WERI-Rb-1 (cell line): Measurements from ENCODE around the gene SSX2IP.
A peak's percentile ranks its signal among the peaks of the same experiment; 100 is the strongest.

Experiments used
- DNase-seq: peaks from one replicate; pipeline ENCODE4 v3.0.0-alpha.2; 2020
- H3K27ac ChIP-seq: fragments of 250-450 bp; sonication (Bioruptor Pico); 2 replicates; pipeline ENCODE4 v1.5.1; 2020; ENCODE audit warnings: mild to moderate bottlenecking, moderate library complexity
- H3K27me3 ChIP-seq: fragments of 250-450 bp; sonication (Bioruptor Pico); 2 replicates; pipeline ENCODE4 v1.5.1; 2021; ENCODE audit warnings: mild to moderate bottlenecking, low read depth, moderate library complexity; ENCODE audit not compliant: insufficient read depth, severe bottlenecking
- H3K36me3 ChIP-seq: fragments of 250-450 bp; sonication (Bioruptor Pico); 2 replicates; pipeline ENCODE4 v1.5.1; 2020; ENCODE audit warnings: mild to moderate bottlenecking, moderate library complexity
- H3K4me3 ChIP-seq: 2 replicates; pipeline ENCODE4 v1.5.1; 2011; ENCODE audit warnings: low read depth, mild to moderate bottlenecking, control low read depth, low read length
- H3K9me3 ChIP-seq: fragments of 250-450 bp; sonication (Bioruptor Pico); 2 replicates; pipeline ENCODE4 v1.5.1; 2021; ENCODE audit warnings: mild to moderate bottlenecking, moderate library complexity; ENCODE audit not compliant: severe bottlenecking
- TF ChIP-seq, protein P1 (sequence below): IDR thresholded peaks from 2 replicates; pipeline ENCODE4 v1.5.1; 2011; ENCODE audit warnings: low read depth, mild to moderate bottlenecking, control low read depth, inconsistent platforms, low read length

SSX2IP gene

DNA sequence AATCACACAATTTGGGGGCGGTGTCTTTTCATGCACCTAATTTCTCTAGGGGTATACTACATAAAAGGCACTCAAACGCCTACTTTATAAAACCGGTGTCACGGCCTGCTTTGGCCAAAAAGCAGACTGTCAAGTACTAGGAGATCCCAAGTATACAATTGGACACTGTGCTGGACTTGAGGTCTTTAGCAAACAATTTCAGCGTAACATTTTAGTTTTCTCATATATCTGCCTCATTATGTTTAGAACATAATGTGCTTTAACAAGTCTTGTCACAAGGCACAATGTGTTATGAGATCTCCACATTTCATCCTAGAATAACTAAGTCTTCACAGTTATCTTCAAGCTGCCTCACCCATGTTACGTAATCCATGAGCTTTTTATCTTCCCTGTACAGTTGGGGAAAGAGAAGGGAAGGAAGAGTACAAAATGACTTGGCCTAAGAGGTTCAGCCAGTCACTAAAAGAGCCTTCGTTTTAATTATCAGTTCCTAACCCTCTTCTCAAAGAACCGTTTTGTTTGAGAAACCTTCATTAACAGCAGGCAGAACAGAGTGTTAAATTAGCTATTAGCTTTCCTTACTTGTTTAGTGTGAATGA lies 1.7 kb downstream of the SSX2IP start:
- H3K9me3 ChIP-seq, result peaks cover under 1% of the 10 kb centered on the region
- no peaks in the 10 kb centered on the region for H3K27me3 ChIP-seq
- H3K27ac ChIP-seq, result peak overlapping the region; percentile 95; the same call in 1 of the 2 replicates
- H3K4me3 ChIP-seq, result peak overlapping the region; percentile 74
- H3K36me3 ChIP-seq, result peaks cover under 1% of the 10 kb centered on the region; the same call in 1 of the 2 replicates
- DNase-seq, result no peak
- TF ChIP-seq, protein P1, sequence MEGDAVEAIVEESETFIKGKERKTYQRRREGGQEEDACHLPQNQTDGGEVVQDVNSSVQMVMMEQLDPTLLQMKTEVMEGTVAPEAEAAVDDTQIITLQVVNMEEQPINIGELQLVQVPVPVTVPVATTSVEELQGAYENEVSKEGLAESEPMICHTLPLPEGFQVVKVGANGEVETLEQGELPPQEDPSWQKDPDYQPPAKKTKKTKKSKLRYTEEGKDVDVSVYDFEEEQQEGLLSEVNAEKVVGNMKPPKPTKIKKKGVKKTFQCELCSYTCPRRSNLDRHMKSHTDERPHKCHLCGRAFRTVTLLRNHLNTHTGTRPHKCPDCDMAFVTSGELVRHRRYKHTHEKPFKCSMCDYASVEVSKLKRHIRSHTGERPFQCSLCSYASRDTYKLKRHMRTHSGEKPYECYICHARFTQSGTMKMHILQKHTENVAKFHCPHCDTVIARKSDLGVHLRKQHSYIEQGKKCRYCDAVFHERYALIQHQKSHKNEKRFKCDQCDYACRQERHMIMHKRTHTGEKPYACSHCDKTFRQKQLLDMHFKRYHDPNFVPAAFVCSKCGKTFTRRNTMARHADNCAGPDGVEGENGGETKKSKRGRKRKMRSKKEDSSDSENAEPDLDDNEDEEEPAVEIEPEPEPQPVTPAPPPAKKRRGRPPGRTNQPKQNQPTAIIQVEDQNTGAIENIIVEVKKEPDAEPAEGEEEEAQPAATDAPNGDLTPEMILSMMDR, result no peak

DNA sequence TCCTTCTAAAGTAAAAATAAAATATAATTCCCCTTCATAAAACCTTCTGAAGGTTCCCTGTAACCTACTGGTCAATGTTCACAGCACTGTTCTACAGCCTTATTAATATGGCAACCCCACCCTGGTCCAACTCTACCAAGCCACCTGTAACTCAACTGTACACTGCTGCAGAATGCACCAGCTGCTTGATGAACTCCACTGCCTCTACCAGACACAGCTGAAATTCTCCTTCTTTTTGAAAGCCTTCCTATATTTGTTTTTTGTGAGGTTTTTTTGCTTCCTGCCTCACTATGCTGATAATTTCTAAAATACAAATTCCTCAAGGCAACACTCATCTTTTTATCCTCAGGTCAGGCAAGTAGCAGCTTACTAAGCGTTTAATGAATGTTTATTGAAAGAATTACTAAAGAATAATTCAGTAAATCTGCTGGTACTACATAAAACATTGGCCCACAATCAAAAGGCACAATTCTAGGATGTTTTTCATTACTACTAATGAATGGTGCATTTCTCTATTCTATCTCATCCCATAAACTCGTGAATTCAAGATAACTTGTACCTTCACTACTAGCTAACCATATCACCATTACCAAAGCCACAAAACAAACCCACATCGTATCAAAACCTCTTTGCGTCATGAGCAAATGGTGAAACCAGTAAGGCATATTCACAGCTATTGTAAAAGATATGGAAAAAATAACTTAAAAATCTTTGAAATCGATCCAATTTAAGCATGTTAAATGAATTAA lies 2.4 kb downstream of the SSX2IP start:
- DNase-seq, result no peak

DNA sequence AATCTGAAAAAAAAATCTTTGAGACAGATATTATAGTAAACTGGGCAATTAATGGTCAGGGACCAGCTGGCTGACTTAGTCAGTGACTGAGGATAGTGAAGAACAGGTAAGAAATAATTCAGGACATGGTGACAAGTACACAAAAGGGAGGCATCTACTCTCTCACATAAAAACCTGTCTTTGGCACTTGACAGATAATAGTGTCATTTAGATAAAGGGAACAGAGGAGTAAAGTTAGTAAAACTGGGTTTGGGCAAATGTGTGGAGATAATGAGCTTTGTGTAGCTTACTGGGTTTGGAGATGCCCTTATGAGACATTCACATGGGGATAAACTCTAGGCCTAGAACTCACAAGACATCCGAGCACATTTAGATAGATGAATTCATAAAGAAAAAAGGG lies 4.0 kb downstream of the SSX2IP start:
- no peaks in the 10 kb centered on the region for H3K27me3 ChIP-seq
- no peak overlapping the region for H3K4me3 ChIP-seq

More for the DNA sequence above, 2.4 kb downstream of the SSX2IP start:
- Histone ChIP-seq H3K27ac (no peak overlapping the region), H3K9me3 (no peaks in the 10 kb centered on the region), H3K27me3 (no peaks in the 10 kb centered on the region), H3K4me3 (no peak overlapping the region), H3K36me3 (peaks cover 3% of the 10 kb centered on the region; the same call in 1 of the 2 replicates)
- TF ChIP-seq, protein P1, result no peak

DNA sequence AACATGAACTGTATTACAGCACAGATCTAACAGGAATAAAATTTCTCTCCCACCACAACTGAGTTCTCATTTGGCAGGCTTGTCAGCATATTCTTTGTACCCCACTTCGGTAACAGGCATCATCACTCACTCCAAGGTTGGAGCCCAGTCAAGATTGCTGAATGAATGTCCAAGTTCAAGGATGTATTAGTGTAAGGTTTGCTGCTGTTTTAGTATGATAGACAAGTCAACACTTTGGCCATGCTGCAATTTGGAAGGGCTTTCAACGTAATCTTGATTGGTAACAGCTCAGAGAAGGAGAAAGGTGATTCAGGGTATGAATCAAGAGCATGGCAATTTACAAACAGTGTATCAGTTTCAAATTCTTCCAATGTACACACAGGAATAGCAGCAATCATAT lies 6.8 kb downstream of the SSX2IP start:
- peaks cover 12% of the 10 kb centered on the region for H3K36me3 ChIP-seq
- H3K27ac ChIP-seq, result no peak overlapping the region
- TF ChIP-seq, protein P1, result no peak
- no peaks in the 10 kb centered on the region for H3K27me3 ChIP-seq
- H3K4me3 ChIP-seq, result no peak overlapping the region
- no peak for DNase-seq
- no peaks in the 10 kb centered on the region for H3K9me3 ChIP-seq

More for the DNA sequence above, 4.0 kb downstream of the SSX2IP start:
- TF ChIP-seq, protein P1, result no peak
- peak overlapping the region; percentile 12; the same call in 1 of the 2 replicates for H3K27ac ChIP-seq
- no peak for DNase-seq
- H3K36me3 ChIP-seq, result peaks cover 3% of the 10 kb centered on the region
- no peaks in the 10 kb centered on the region for H3K9me3 ChIP-seq

DNA sequence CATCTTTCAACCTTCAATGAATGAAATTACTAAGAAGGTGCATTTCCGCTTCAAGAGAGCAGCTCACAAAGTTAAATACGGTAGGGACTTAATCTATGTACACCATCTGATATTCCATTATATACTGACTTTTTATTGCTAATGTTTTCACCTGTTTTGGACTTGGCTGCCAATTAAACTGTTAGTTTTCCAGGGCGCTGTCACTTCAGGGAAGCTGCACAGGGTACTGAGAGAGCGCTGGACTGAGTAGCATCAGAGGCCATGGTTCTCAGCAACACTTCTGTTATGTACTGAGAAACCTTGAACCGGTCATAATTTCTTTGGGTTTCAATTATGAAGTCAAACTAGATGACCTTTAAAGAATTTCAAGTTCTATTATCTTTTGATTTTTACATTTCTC lies 8.2 kb downstream of the SSX2IP start:
- DNase-seq, result no peak
- H3K9me3 ChIP-seq, result no peaks in the 10 kb centered on the region

More for the DNA sequence above, 8.2 kb downstream of the SSX2IP start:
- no peak overlapping the region for H3K27ac ChIP-seq
- H3K27me3 ChIP-seq, result no peaks in the 10 kb centered on the region
- H3K36me3 ChIP-seq, result peaks cover 13% of the 10 kb centered on the region
- TF ChIP-seq, protein P1, result no peak
- no peak overlapping the region for H3K4me3 ChIP-seq
